Activated B cell treated with CpG ODN at 0.5 μM for 24 hours (primary cell): Measurements from ENCODE around the gene TENT5A. TPM values are rescaled to one million over a fixed set of nuclear protein-coding genes. Genes with fewer than 3 reads are reported as not detected.

Experiments
- ATAC-seq: fragments of 200-7000 bp; cut with Tn5 transposase; one replicate; pipeline ENCODE4 v1.10.0; 2021; ENCODE audit warnings: low read depth, mild to moderate bottlenecking, moderate library complexity
- CTCF ChIA-PET: fragments of 350-600 bp; sonication (Branson Sonifier 250); formaldehyde crosslinking; loops from one replicate; lab custom pipeline; 2021; ENCODE audit warnings: antibody characterized with exemption; lab: Charles Lee
- POLR2A ChIA-PET: fragments of 350-600 bp; sonication (Branson Sonifier 250); formaldehyde crosslinking; loops from one replicate; lab custom pipeline; 2021; ENCODE audit warnings: antibody characterized with exemption; lab: Charles Lee
- DNase-seq: peaks from one replicate; pipeline ENCODE4 v3.0.0; 2022
- H3K27ac Mint-ChIP-seq: one replicate; pipeline ENCODE4 v1.8.0; 2020; ENCODE audit warnings: mixed read lengths
- H3K27me3 Mint-ChIP-seq: one replicate; pipeline ENCODE4 v1.8.0; 2021; ENCODE audit warnings: mixed read lengths
- H3K36me3 Mint-ChIP-seq: one replicate; pipeline ENCODE4 v1.8.0; 2021; ENCODE audit warnings: low read depth, mixed read lengths
- H3K4me1 Mint-ChIP-seq: one replicate; pipeline ENCODE4 v1.8.0; 2021; ENCODE audit warnings: mixed read lengths
- H3K4me3 Mint-ChIP-seq: one replicate; pipeline ENCODE4 v1.8.0; 2020; ENCODE audit warnings: mild to moderate bottlenecking, mixed read lengths
- H3K9me3 Mint-ChIP-seq: one replicate; pipeline ENCODE4 v1.8.0; 2020; ENCODE audit warnings: mixed read lengths
- CTCF ChIP-seq: fragments of 200-600 bp; IDR thresholded peaks from one replicate; pipeline ENCODE4 v1.8.0; 2022; ENCODE audit warnings: antibody characterized with exemption, mild to moderate bottlenecking
- intact Hi-C: fragments of 100-400 bp; cut with micrococcal nuclease; formaldehyde crosslinking; loops from one replicate; pipeline ENCODE4 v1.15.1; 2024
- total RNA-seq: library from RNA; stranded (reverse); gene quantifications from 2 replicates; pipeline ENCODE4 v1.2.3, GENCODE V29; 2022

The TENT5A gene
- total RNA-seq, 1 donor from 2014 or later, result 7.5 TPM

- ChIA-PET POLR2A (no interaction called here), CTCF (no interaction called here)
- no peak overlapping the region for H3K27ac Mint-ChIP-seq
Measured at GRCh38 chr6:81762606-81763005, 10.1 kb upstream of the TENT5A start.

DNA sequence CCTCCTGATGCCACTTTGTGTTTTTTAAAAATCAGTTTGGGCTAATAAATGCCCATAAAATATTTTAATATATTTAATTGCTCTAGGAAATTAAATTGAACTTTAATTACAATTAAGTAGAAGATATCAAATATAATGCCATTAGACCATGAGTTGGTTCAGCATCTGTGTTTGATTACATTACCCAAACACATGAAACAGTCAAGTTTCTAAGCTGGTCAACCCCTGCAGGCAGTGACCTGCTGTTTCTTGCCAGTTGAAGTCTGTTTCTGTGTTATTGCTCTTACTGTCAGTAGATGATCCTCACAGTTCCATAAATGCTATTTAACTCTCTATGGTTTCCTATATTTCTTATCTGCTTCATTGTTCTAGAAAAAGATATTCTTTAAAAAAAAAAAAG, 9.7 kb upstream of the TENT5A start:
- no peak for DNase-seq
- no peaks in the 10 kb centered on the region for H3K36me3 Mint-ChIP-seq
- no peaks in the 10 kb centered on the region for H3K9me3 Mint-ChIP-seq
- ATAC-seq, result no peak
- H3K4me1 Mint-ChIP-seq, result no peaks in the 10 kb centered on the region
- no peak for TF ChIP-seq CTCF
- peaks cover 5% of the 10 kb centered on the region for H3K27me3 Mint-ChIP-seq
- H3K4me3 Mint-ChIP-seq, result no peak overlapping the region
- intact Hi-C loops, result no loop called here
- POLR2A ChIA-PET, result no interaction called here
- CTCF ChIA-PET, result no interaction called here
- H3K27ac Mint-ChIP-seq, result no peak overlapping the region

More at GRCh38 chr6:81762606-81763005, 10.1 kb upstream of the TENT5A start:
- intact Hi-C loops, result no loop called here
- peaks cover 5% of the 10 kb centered on the region for H3K27me3 Mint-ChIP-seq
- no peak for ATAC-seq
- no peaks in the 10 kb centered on the region for H3K9me3 Mint-ChIP-seq
- DNase-seq, result no peak
- no peaks in the 10 kb centered on the region for H3K4me1 Mint-ChIP-seq
- no peak for TF ChIP-seq CTCF
- H3K4me3 Mint-ChIP-seq, result no peak overlapping the region
- no peaks in the 10 kb centered on the region for H3K36me3 Mint-ChIP-seq

DNA sequence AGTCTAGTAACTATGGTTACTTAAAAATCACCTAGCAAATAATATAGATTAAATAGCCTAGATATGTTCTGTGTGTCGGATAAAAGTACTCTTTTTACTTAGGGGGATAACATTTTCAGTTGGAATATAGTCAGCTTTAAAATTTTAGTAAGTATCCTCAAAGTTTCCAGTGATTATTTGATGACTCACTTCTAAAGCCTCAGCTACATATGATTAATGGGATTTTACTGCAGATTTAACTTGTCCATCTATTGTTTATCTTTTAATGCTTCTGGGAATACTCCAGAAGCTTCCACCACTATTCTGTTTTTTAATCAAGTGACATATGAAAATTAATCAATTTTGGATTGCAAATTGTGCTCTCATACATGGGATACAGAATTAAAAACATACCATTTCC, 8.7 kb upstream of the TENT5A start:
- peaks cover 5% of the 10 kb centered on the region for H3K27me3 Mint-ChIP-seq
- H3K4me1 Mint-ChIP-seq, result no peaks in the 10 kb centered on the region
- ATAC-seq (no peak), DNase-seq (no peak)
- ChIA-PET POLR2A (no interaction called here), CTCF (no interaction called here)
- no peak for TF ChIP-seq CTCF
- H3K27ac Mint-ChIP-seq, result no peak overlapping the region
- H3K9me3 Mint-ChIP-seq, result no peaks in the 10 kb centered on the region
- no peaks in the 10 kb centered on the region for H3K36me3 Mint-ChIP-seq
- no peak overlapping the region for H3K4me3 Mint-ChIP-seq
- intact Hi-C loops, result no loop called here

DNA sequence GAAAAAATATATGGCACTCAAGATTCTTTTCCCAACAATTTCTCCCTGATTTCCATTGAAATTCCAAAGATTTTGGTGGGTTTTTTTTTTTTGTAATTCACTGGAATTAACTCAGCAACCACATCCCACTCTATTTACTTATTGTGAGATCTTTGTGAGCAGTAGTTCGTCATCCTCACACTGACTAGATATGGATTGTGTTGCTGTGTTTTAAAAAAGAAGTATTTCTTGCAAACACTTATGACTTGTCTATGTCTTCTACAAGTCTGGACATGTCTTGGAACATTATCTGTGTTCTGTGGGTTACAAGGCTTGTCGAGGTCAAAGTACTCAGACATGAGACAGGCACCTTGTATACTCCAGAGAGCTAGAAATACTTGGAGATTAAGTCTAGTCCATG, 7.3 kb upstream of the TENT5A start:
- no peak for ATAC-seq

GRCh38 chr6:81758221-81758620, 5.7 kb upstream of the TENT5A start:
- no peak overlapping the region for H3K4me3 Mint-ChIP-seq
- H3K27ac Mint-ChIP-seq, result no peak overlapping the region
- no peak for TF ChIP-seq CTCF
- no peak for DNase-seq
- H3K27me3 Mint-ChIP-seq, result no peaks in the 10 kb centered on the region
- POLR2A ChIA-PET, result no interaction called here
- peaks cover 2% of the 10 kb centered on the region for H3K4me1 Mint-ChIP-seq
- intact Hi-C loops, result loop anchor here (10.0 kb wide), 2 partner anchors 247 to 1813 kb away; partner anchors contain the start of gene ELOVL4
- no peaks in the 10 kb centered on the region for H3K36me3 Mint-ChIP-seq
- no peak for ATAC-seq
- CTCF ChIA-PET, result no interaction called here
- no peaks in the 10 kb centered on the region for H3K9me3 Mint-ChIP-seq

More for the DNA sequence above, 7.3 kb upstream of the TENT5A start:
- ChIA-PET POLR2A (no interaction called here), CTCF (no interaction called here)
- H3K4me1 Mint-ChIP-seq, result no peaks in the 10 kb centered on the region
- peaks cover 1% of the 10 kb centered on the region for H3K27me3 Mint-ChIP-seq
- no peak overlapping the region for H3K27ac Mint-ChIP-seq
- intact Hi-C loops, result loop anchor here (10.0 kb wide), 2 partner anchors 245 to 1815 kb away; partner anchors contain the start of gene ELOVL4
- H3K4me3 Mint-ChIP-seq, result no peak overlapping the region
- no peaks in the 10 kb centered on the region for H3K36me3 Mint-ChIP-seq
- TF ChIP-seq CTCF, result no peak
- no peaks in the 10 kb centered on the region for H3K9me3 Mint-ChIP-seq
- DNase-seq, result no peak
